T-helper 17 cell (primary cell): ENCODE results near the gene WDR87. TPM values are rescaled to one million over a fixed set of nuclear protein-coding genes. Genes with fewer than 3 reads are reported as not detected.
"Not testable (repeated sequence)": the region's sequence is repeated elsewhere in the genome, so short reads cannot be mapped to it uniquely, and the experiment has no call there.

Experiments
- ATAC-seq: fragments of 150-1000 bp; cut with Tn5 transposase; 2 replicates; pipeline ENCODE4 v1.10.0; 2021; ENCODE audit warnings: mild to moderate bottlenecking, moderate library complexity
- DNase-seq, 3 donors: peaks; one replicate each; pipeline versions ENCODE4 v3.0.0 to v3.0.0-alpha.2; 2020 to 2021
- H3K9me3 ChIP-seq: one replicate; pipeline ENCODE4 v1.7.0; 2013; ENCODE audit warnings: low read length, mild to moderate bottlenecking; ENCODE audit not compliant: control insufficient read depth, poor library complexity, severe bottlenecking
- H3K27ac Mint-ChIP-seq: one replicate; pipeline ENCODE4 v1.8.0; 2022; ENCODE audit warnings: mild to moderate bottlenecking, moderate library complexity, mixed read lengths
- H3K27me3 Mint-ChIP-seq: one replicate; pipeline ENCODE4 v1.8.0; 2022; ENCODE audit warnings: mixed read lengths
- H3K36me3 Mint-ChIP-seq: one replicate; pipeline ENCODE4 v1.8.0; 2022; ENCODE audit warnings: low read depth, mixed read lengths
- H3K4me1 Mint-ChIP-seq: one replicate; pipeline ENCODE4 v1.8.0; 2022; ENCODE audit warnings: mild to moderate bottlenecking, mixed read lengths
- H3K4me3 Mint-ChIP-seq: one replicate; pipeline ENCODE4 v1.8.0; 2022; ENCODE audit warnings: mild to moderate bottlenecking, moderate library complexity, mixed read lengths
- total RNA-seq, 4 donors: library from RNA in 2 of 4; stranded (reverse) in 2 of 4; gene quantifications; one replicate each; pipeline ENCODE4 v1.2.3 and lab custom pipeline; 2022 to 2026

WDR87 gene
- total RNA-seq, 2 donors from 2014 or later, result not detected

DNA sequence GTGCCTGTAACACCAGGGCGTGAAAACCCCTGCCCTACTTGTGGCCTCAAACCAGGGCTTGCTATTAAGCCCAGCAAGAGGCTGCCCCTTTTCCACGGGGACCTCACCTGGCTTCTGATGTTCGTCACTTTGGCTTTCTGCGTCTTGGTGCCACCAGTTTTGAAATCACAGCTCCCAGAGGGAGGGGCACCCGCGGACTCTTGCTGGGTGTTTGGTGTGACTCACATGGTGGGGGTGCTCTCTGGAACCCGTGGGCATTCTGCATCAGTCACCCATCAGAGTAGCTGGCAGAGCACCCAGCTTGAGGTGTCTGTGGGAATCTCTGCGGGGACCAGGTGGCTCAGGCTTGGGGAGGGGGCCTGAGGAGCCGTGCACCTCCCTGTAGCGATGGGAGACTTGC, 19.9 kb upstream of the WDR87 start:
- H3K9me3 ChIP-seq, result no peaks in the 10 kb centered on the region
- no peak for DNase-seq
- Mint-ChIP-seq H3K4me1 (peaks cover 11% of the 10 kb centered on the region), H3K36me3 (peaks cover 4% of the 10 kb centered on the region), H3K27ac (no peak overlapping the region), H3K4me3 (no peak overlapping the region), H3K27me3 (no peaks in the 10 kb centered on the region)
- no peak for ATAC-seq

DNA sequence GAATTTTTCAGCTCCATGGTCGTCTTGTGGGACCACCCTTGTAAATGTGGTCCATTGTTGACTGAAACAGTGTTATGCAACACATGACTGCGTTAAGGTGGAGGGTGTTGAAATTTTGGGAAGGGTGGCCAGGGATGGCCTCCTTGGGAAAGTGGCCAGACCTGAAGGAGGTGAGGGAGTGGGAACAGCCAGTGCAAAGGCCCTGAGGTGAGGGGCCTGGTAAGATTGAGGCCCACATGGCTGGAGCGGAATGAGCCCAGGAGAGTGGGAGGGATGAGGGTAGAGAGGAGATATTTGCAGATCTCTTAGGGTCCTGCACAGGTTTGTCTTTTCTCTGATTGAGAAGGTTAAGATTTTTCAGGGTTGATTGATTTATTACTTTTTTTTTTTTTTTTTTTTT, 18.8 kb upstream of the WDR87 start:
- Mint-ChIP-seq H3K4me1 (peaks cover 8% of the 10 kb centered on the region), H3K36me3 (peaks cover 4% of the 10 kb centered on the region), H3K27me3 (no peaks in the 10 kb centered on the region), H3K27ac (no peak overlapping the region), H3K4me3 (no peak overlapping the region)
- no peaks in the 10 kb centered on the region for H3K9me3 ChIP-seq
- no peak for DNase-seq
- ATAC-seq, result no peak

DNA sequence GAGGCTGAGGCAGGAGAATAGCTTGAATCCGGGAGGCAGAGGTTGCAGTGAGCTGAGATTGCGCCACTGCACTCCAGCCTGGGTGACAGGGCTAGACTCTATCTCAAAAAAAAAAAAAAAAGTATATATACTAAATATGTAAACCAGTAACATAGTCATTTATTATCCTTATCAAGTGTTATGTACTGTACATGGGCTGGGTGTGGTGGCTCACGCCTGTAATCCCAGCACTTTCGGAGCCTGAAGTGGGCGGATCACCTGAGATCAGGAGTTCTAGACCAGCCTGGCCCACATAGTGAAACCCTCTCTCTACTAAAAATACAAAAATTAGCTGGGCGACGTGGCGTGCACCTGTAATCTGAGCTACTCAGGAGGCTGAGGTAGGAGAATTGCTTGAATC, 18.2 kb upstream of the WDR87 start:
- H3K36me3 Mint-ChIP-seq, H3K27ac Mint-ChIP-seq, DNase-seq, H3K27me3 Mint-ChIP-seq, ATAC-seq, H3K9me3 ChIP-seq, H3K4me3 Mint-ChIP-seq, H3K4me1 Mint-ChIP-seq: not testable (repeated sequence)

DNA sequence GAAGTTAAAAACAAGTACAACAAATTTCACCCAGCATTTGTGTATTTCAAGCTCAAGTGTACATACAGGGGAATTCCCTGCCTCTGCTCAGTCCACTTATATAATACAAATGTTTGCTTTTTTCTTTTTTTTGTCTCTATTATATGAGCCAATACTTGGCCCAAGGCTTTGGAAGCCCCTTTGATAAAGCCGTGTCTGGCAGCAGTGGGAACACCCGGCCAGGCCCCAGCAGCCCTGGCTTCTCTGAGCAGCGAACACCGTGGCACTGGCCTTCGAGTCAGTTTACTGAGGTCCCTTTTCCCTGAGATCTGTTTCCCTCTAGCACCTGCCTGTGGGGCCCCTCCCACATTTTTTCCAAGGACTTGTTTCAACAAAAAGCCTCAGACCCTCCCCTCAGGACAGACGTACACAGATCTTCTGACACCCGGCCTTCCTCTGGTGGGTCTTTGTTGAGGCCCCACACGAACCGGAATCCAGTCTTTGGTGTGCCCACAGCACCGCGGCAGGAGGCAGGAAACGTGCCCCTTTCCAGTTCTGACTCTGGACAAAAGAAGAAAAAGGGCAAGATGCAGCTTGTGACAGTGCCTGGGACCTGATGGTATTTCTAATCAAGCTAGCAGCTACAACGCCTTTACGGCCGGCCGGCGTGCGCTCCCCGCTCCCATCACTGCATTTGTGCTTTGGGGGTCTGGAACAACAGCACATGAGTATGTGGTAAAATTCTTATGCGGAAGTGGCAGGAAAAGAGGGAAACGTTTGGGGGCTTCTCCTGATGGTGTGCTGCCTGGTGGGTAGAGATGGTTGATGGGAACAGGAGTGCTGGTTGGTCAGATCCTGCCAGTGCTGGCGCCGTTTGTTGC, 14.4 kb upstream of the WDR87 start:
- Mint-ChIP-seq H3K27me3 (no peaks in the 10 kb centered on the region), H3K36me3 (peaks cover 4% of the 10 kb centered on the region), H3K4me1 (peaks cover 7% of the 10 kb centered on the region), H3K4me3 (no peak overlapping the region), H3K27ac (no peak overlapping the region)
- no peaks in the 10 kb centered on the region for H3K9me3 ChIP-seq
- DNase-seq (no peak), ATAC-seq (no peak)

DNA sequence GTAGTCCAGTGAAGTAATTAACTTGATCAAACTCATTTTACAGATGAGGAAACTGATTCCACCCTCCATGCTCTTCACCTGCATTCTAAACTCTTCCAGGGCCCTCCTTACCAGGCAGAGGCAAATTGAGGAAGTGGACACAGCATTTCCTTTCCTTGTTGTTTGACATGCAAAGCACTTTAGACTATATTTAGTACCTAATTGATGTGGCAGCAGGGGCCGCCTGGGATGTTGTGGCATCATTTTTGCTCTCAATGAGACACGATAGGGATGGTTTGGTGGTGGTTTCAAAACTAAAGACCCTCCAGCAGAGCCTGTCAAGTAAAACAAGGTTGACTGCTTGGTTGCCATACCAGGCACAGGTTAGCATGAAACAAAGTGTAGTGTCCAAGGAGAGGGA, 8.5 kb upstream of the WDR87 start:
- ATAC-seq (peak; percentile 40), DNase-seq (no peak)
- no peaks in the 10 kb centered on the region for H3K27me3 Mint-ChIP-seq
- no peaks in the 10 kb centered on the region for H3K9me3 ChIP-seq
- H3K4me1 Mint-ChIP-seq, result peaks cover 14% of the 10 kb centered on the region
- H3K4me3 Mint-ChIP-seq, result no peak overlapping the region
- no peak overlapping the region for H3K27ac Mint-ChIP-seq
- no peaks in the 10 kb centered on the region for H3K36me3 Mint-ChIP-seq

DNA sequence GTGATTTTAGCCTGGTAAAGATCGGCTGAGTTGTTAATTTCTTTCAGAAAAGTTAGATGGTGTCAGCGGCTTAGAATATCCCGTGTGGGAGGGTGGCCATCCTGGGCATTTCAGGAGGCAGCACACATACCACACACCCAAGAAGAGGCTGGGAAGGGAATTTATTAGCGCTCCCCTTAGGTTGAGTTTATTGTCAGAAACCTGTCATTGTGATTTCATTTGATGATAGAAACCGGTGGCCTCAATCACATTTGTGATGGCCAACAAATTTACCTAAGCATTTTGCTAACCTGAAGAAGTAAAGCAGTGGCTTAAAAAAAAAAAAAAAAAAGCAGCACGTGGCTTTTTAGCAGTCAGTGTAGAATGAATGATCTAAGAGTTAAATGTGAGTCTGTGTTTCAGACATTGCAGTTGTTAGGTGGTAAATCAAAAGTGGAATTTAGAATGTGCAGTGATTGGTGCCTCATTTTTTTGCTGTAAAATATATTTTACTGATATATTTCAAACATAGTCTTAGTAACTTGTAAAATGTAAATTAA, 3.3 kb upstream of the WDR87 start:
- no peaks in the 10 kb centered on the region for H3K36me3 Mint-ChIP-seq
- H3K4me1 Mint-ChIP-seq, result peaks cover 26% of the 10 kb centered on the region
- H3K27me3 Mint-ChIP-seq, result no peaks in the 10 kb centered on the region
- H3K27ac Mint-ChIP-seq, result no peak overlapping the region
- no peaks in the 10 kb centered on the region for H3K9me3 ChIP-seq
- H3K4me3 Mint-ChIP-seq, result no peak overlapping the region
- DNase-seq (no peak), ATAC-seq (no peak)

DNA sequence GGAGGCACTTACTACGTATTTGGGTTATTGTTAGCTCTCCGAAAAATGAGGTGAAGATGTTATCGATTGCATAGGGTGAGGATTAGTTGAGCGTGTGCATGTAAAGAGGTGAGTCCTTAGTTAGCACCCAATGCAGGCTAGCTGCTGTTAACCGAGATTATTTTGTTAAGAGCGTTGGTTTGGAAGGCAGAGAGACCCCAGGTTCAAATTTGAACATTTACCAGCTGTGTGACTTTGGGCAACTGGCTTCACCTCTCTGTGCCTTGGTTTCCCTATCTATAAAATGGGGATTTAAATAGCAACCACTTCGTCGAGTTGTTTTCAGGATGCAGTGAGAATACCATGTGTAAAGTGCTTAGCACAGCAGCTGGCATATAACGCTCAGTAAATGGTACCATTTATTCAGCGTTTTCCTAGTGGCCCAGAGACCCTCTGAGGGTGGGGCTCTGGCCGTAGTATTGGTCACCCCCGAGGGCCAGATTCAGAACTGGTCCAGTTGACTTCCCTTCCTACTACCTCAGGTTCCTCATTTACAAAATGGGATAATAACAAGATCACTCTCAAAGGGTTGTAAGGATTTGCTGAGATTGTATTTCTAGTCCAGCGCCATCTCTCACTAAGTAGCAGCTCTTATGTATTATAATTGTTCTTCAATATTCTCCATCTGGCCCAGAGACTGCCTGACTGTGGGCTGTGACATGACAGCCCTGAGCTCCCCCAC, 1.5 kb upstream of the WDR87 start:
- no peaks in the 10 kb centered on the region for H3K9me3 ChIP-seq
- ATAC-seq (no peak), DNase-seq (no peak)
- Mint-ChIP-seq H3K4me1 (peaks cover 24% of the 10 kb centered on the region), H3K36me3 (no peaks in the 10 kb centered on the region), H3K4me3 (peak overlapping the region; percentile 91), H3K27ac (peak overlapping the region; percentile 19), H3K27me3 (no peaks in the 10 kb centered on the region)

DNA sequence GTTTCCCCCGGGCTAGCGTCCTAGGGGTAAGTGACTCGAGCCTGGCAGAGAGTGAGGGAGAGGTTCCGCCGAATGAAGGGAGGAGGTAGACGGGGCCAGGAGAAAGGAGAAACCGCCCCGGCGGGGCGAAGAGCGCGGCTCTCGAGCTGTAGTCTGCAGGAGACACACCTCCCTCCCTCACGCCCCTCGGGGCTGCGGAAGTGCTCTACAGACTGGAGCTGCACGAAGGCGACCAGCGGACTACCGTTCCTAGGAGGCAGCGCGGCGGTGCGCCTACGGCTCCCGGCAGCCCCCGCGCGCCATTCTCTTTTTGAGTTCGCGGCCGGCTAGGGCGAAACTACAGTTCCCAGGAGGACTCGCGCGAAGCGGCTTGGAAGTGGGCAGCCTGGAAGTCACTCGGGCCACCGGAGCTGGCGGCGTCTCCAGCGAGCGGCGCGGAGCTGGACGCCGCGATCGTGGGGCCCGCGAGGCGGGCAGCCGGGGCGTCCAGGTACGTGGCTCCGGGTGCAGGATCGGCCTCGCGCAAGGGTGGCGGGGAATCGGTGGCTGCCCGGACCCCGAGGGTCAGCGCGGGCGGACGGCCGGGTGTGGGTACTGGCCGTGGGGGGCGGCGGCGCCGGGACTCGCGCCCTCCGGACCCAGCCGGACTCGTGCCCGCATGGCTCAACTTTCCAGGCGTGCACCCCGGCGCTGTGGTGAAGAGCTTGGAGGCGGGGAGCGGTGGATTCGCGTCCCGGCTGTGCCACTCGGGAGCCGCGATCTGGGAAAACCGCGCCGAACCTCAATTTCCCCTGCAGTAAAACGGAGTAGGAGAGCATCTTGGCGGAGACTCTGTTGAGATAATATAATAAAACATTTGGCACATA, 708 bp upstream of the WDR87 start, which contains the start of gene SIPA1L3:
TSS of gene SIPA1L3 (plus strand) at position 340 of the 866 bp plus-strand sequence. CDS start 174,358 bp downstream, outside the sequence.
- H3K9me3 ChIP-seq, result no peaks in the 10 kb centered on the region
- H3K4me3 Mint-ChIP-seq, result peak within 1 kb of the TSS; percentile 93
- DNase-seq (peak; percentile 86 to 87 (median 87)), ATAC-seq (peak; percentile 99)
- peak within 1 kb of the TSS; percentile 70 for H3K27ac Mint-ChIP-seq
- no peaks in the 10 kb centered on the region for H3K36me3 Mint-ChIP-seq
- peaks cover 22% of the 10 kb centered on the region for H3K4me1 Mint-ChIP-seq
- no peaks in the 10 kb centered on the region for H3K27me3 Mint-ChIP-seq

DNA sequence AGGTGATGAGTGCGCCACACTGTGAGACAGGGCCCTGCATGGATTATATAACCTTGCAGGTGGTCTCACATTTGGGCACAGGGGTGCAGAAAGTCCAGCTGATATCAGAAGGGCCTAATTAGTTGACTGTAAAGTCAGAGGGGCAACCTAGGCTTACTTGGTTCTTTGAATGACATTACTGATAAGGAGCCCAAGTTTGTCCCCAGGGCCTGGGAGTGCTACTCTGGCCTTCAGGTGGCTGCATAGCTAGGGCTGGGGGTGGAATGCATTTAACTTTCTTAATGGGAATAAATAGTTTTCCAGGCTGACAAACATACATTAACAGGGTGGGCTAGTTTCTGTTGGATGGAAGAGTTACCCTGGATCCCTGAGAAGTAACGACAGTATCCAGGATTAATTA, 3.3 kb downstream of the WDR87 start:
- H3K4me1 Mint-ChIP-seq, result peaks cover 8% of the 10 kb centered on the region
- no peaks in the 10 kb centered on the region for H3K36me3 Mint-ChIP-seq
- H3K27me3 Mint-ChIP-seq, result no peaks in the 10 kb centered on the region
- H3K9me3 ChIP-seq, result no peaks in the 10 kb centered on the region
- ATAC-seq, result no peak
- peak overlapping the region; percentile 62 for H3K27ac Mint-ChIP-seq
- H3K4me3 Mint-ChIP-seq, result no peak overlapping the region
- no peak for DNase-seq

DNA sequence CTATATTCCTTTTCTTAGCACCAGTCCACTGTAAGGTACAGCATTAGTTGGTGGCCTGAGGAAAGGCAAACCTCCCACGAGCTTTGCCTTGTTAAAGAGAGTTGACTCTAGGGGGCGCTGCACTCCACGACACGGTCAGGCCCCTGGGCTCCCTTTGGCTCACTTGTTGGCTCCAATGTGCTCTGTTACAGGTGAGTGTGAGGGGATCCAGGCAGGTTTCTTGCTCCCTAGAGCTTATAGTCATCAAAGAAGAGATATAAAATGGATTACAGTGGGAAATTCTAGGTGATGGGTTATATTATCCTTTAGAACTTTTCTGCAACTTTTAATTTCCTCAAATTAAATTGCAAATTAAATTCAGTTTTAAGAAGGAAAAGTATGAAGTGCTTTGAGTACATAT, 3.7 kb downstream of the WDR87 start:
- ATAC-seq, result peak; percentile 27
- Mint-ChIP-seq H3K27ac (peak overlapping the region; percentile 62), H3K27me3 (no peaks in the 10 kb centered on the region), H3K4me1 (peaks cover 5% of the 10 kb centered on the region), H3K4me3 (no peak overlapping the region), H3K36me3 (no peaks in the 10 kb centered on the region)
- peak; percentile 56 to 72 (median 58) for DNase-seq
- no peaks in the 10 kb centered on the region for H3K9me3 ChIP-seq

DNA sequence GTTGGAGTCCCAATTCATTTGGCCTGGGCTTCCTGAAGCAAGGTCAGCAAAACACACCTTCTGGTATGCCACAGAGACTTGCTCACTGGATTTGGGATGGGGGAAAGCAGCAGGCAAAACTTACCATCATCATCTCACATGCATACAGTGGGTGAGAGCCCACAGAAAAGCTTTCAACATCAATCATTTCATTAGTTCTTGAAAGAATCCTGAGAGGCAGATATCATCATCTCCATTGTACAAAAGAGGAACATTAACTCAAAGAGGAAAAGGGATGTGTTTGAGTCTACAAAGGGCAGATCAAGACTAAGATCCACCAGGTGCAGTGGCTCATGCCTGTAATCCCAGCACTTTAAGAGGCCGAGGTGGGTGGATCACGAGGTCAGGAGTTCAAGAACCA, 6.4 kb downstream of the WDR87 start:
- DNase-seq (no peak), ATAC-seq (no peak)
- no peaks in the 10 kb centered on the region for H3K36me3 Mint-ChIP-seq
- H3K4me1 Mint-ChIP-seq, result peaks cover 2% of the 10 kb centered on the region
- no peaks in the 10 kb centered on the region for H3K27me3 Mint-ChIP-seq
- no peaks in the 10 kb centered on the region for H3K9me3 ChIP-seq
- no peak overlapping the region for H3K4me3 Mint-ChIP-seq
- no peak overlapping the region for H3K27ac Mint-ChIP-seq

DNA sequence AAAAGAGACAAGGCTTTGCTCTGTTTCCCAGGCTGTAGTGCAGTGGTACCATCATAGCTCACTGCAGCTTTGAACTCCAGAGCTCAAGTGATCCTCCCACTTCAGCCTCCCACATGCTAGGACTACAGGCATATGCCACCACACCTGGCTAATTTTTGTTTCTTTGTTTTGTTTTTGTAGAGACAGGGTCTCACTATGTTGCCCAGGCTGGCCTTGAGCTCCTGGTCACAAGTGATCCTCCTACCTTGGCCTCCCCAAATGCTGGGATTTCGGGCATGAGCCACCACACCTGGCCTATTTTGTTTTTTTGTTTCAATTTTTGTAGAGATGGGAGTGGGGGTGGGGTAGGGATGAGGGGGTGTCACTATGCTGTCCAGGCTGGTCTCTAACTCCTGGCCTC, 6.9 kb downstream of the WDR87 start:
- no peaks in the 10 kb centered on the region for H3K27me3 Mint-ChIP-seq
- no peak for ATAC-seq
- no peaks in the 10 kb centered on the region for H3K36me3 Mint-ChIP-seq
- H3K4me3 Mint-ChIP-seq, result no peak overlapping the region
- H3K9me3 ChIP-seq, result no peaks in the 10 kb centered on the region
- no peak overlapping the region for H3K27ac Mint-ChIP-seq
- DNase-seq, result no peak
- H3K4me1 Mint-ChIP-seq, result peaks cover 2% of the 10 kb centered on the region

DNA sequence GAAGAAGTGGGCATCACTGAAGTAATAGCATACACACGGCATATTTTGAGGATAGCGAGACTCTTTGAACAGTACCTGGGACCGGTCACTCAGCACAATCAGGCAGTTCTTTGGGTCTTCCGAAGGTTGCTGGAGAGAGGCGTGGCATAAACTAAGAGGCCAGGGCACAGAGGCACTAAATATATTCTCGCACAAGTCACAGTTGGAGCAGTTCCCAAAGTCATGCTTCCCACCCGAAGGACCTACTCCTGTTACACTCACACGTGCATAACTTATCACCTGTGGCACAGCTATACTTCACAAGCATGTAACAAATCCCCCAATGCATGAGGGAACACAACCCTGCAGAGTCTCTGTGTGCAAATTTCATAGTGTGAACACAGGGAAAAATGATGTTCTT, 10.2 kb downstream of the WDR87 start:
- DNase-seq, result no peak
- no peaks in the 10 kb centered on the region for H3K36me3 Mint-ChIP-seq
- no peak overlapping the region for H3K27ac Mint-ChIP-seq
- no peak for ATAC-seq
- H3K9me3 ChIP-seq, result no peaks in the 10 kb centered on the region
- H3K4me1 Mint-ChIP-seq, result peaks cover 2% of the 10 kb centered on the region
- no peak overlapping the region for H3K4me3 Mint-ChIP-seq
- peaks cover 19% of the 10 kb centered on the region for H3K27me3 Mint-ChIP-seq
